Endodermal cell (in vitro differentiated cells): ENCODE measurements around the gene FBXW4. TPM values are rescaled to one million over a fixed set of nuclear protein-coding genes. Genes with fewer than 3 reads are reported as not detected.

Source experiments
- DNase-seq: peaks from one replicate; pipeline ENCODE4 v3.0.0-alpha.2; 2017
- H3K27ac ChIP-seq: 2 replicates; pipeline ENCODE4 v1.5.1; 2013; ENCODE audit warnings: mild to moderate bottlenecking, low read depth, low read length, moderate library complexity
- H3K27me3 ChIP-seq: 2 replicates; pipeline ENCODE4 v1.6.1; 2013; ENCODE audit warnings: mild to moderate bottlenecking, low read length, moderate library complexity; ENCODE audit not compliant: insufficient read depth, control insufficient read depth, poor library complexity, severe bottlenecking
- H3K36me3 ChIP-seq: 2 replicates; pipeline ENCODE4 v1.7.0; 2013; ENCODE audit warnings: mild to moderate bottlenecking, low read length, moderate library complexity; ENCODE audit not compliant: control insufficient read depth, insufficient read depth
- H3K4me1 ChIP-seq: one replicate; pipeline ENCODE4 v1.7.0; 2013; ENCODE audit warnings: low read length; ENCODE audit not compliant: control insufficient read depth, insufficient read depth
- H3K4me3 ChIP-seq: 2 replicates; pipeline ENCODE4 v1.5.1; 2013; ENCODE audit warnings: mild to moderate bottlenecking, low read length, moderate library complexity
- H3K9ac ChIP-seq: 2 replicates; pipeline ENCODE4 v1.6.1; 2013; ENCODE audit warnings: mild to moderate bottlenecking, low read length, moderate library complexity; ENCODE audit not compliant: poor library complexity, severe bottlenecking; ENCODE audit errors: extremely low read depth
- H3K9me3 ChIP-seq: 2 replicates; pipeline ENCODE4 v1.6.1; 2013; ENCODE audit warnings: mild to moderate bottlenecking, low read length, moderate library complexity; ENCODE audit not compliant: control insufficient read depth
- H3K27ac Mint-ChIP-seq: 2 replicates; pipeline ENCODE4 v1.8.0; 2020; ENCODE audit warnings: mixed read lengths
- H3K27me3 Mint-ChIP-seq: 2 replicates; pipeline ENCODE4 v1.8.0; 2021; ENCODE audit warnings: mild to moderate bottlenecking, mixed read lengths; ENCODE audit not compliant: insufficient read depth
- H3K36me3 Mint-ChIP-seq: 2 replicates; pipeline ENCODE4 v1.8.0; 2020; ENCODE audit warnings: low read depth, mixed read lengths
- H3K4me1 Mint-ChIP-seq: 2 replicates; pipeline ENCODE4 v1.8.0; 2020; ENCODE audit warnings: mixed read lengths
- H3K4me3 Mint-ChIP-seq: 2 replicates; pipeline ENCODE4 v1.8.0; 2020; ENCODE audit warnings: mild to moderate bottlenecking, moderate library complexity, mixed read lengths
- H3K9me3 Mint-ChIP-seq: 2 replicates; pipeline ENCODE4 v1.8.0; 2020; ENCODE audit warnings: mild to moderate bottlenecking, mixed read lengths
- WGBS, 2 experiments: methylation state at CpG; one replicate each; pipeline versions ENCODE4 v1.1.5 to v1.1.7; 2013; ENCODE audit warnings: missing lambda C conversion rate in 2 of 2, mixed read lengths in 1 of 2; ENCODE audit not compliant: insufficient coverage in 1 of 2, insufficient read length in 1 of 2; 5-methylcytosine and 5-hydroxymethylcytosine counted together
- total RNA-seq, 2 donors: library from RNA; stranded (reverse); fragmentation: NEBNext Ultra II Directional in 1 of 2; extraction: Animal tissue kit (Norgen Biotek cat#: 25700) in 1 of 2; gene quantifications; 2 replicates in 1 of 2; 3 replicates in 1 of 2; pipeline ENCODE4 v1.2.1, GENCODE V29; 2021
- TF ChIP-seq, protein P1 (sequence below): fragments of 200-600 bp; sonication (generic); conservative IDR thresholded peaks from 2 replicates; pipeline ENCODE4 v1.5.0; 2021; ENCODE audit warnings: antibody characterized with exemption, mild to moderate bottlenecking

The FBXW4 gene
- total RNA-seq, 2 donors from 2014 or later: 63.8 to 70.9 TPM

DNA sequence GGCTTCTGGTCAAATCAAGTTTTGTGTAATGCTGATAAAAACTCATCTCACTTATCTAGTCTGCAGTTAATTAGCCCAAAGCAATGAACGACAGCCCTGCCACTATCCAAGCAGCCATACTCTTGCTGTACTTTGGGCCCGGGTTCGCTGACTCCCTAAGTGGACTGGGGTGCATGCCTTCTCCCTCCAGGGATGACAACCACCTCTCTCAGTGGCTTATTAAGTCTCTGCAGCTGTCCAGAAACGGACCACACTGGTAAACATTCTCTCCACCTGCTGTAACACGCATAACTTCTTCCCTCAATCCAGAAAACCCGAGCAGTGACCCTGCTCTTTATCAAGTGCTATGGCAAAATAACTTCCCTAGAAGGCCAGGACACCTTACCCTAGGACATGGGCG is 3.9 kb downstream of the FBXW4 start:
- H3K9me3 ChIP-seq: no peaks in the 10 kb centered on the region
- peaks cover 8% of the 10 kb centered on the region for H3K36me3 Mint-ChIP-seq
- H3K27me3 ChIP-seq: no peaks in the 10 kb centered on the region
- no peak for DNase-seq
- H3K9me3 Mint-ChIP-seq: no peaks in the 10 kb centered on the region
- peak overlapping the region; percentile 31 for H3K4me3 ChIP-seq
- H3K4me1 Mint-ChIP-seq: peaks cover 30% of the 10 kb centered on the region
- H3K27ac ChIP-seq: no peak overlapping the region
- H3K36me3 ChIP-seq: no peaks in the 10 kb centered on the region
- H3K4me1 ChIP-seq: peaks cover 27% of the 10 kb centered on the region
- no peak overlapping the region for H3K27ac Mint-ChIP-seq
- H3K4me3 Mint-ChIP-seq: no peak overlapping the region
- WGBS, 2 experiments: 85 to 88% methylated on average over 6 to 7 of the region's 7 CpGs
- H3K27me3 Mint-ChIP-seq: no peaks in the 10 kb centered on the region
- TF ChIP-seq, protein P1, sequence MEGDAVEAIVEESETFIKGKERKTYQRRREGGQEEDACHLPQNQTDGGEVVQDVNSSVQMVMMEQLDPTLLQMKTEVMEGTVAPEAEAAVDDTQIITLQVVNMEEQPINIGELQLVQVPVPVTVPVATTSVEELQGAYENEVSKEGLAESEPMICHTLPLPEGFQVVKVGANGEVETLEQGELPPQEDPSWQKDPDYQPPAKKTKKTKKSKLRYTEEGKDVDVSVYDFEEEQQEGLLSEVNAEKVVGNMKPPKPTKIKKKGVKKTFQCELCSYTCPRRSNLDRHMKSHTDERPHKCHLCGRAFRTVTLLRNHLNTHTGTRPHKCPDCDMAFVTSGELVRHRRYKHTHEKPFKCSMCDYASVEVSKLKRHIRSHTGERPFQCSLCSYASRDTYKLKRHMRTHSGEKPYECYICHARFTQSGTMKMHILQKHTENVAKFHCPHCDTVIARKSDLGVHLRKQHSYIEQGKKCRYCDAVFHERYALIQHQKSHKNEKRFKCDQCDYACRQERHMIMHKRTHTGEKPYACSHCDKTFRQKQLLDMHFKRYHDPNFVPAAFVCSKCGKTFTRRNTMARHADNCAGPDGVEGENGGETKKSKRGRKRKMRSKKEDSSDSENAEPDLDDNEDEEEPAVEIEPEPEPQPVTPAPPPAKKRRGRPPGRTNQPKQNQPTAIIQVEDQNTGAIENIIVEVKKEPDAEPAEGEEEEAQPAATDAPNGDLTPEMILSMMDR: no peak
- H3K9ac ChIP-seq: no peak overlapping the region

DNA sequence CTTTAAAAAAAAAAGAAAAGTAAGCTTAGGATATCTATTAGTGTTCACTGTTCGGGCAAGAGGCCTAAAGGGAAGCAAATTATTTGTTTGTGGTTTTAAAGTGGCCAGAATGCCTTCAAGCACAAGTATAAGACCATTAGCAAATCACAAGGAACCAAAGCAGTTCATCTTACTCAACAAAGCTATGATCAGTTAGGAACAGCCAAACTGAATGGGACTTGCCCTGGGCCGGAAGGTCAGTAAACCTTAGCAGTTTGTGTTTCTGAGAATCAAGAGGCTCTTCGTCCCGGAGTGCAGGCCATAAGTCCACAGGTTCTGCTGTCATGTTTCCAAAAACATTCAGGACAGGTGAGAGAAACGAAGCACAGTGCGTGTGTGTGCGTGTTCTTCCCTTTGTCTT is 4.5 kb downstream of the FBXW4 start:
- H3K9ac ChIP-seq: no peak overlapping the region
- no peaks in the 10 kb centered on the region for H3K27me3 Mint-ChIP-seq
- DNase-seq: no peak
- no peaks in the 10 kb centered on the region for H3K27me3 ChIP-seq
- TF ChIP-seq, protein P1: no peak
- H3K36me3 Mint-ChIP-seq: peaks cover 8% of the 10 kb centered on the region
- H3K36me3 ChIP-seq: no peaks in the 10 kb centered on the region
- H3K9me3 Mint-ChIP-seq: no peaks in the 10 kb centered on the region
- no peak overlapping the region for H3K27ac Mint-ChIP-seq
- 94 to 96% methylated on average over 6 to 7 of the region's 7 CpGs for WGBS, 2 experiments
- H3K4me3 ChIP-seq: no peak overlapping the region
- H3K4me1 Mint-ChIP-seq: peaks cover 28% of the 10 kb centered on the region
- H3K27ac ChIP-seq: no peak overlapping the region
- no peak overlapping the region for H3K4me3 Mint-ChIP-seq
- H3K9me3 ChIP-seq: no peaks in the 10 kb centered on the region
- peaks cover 24% of the 10 kb centered on the region for H3K4me1 ChIP-seq

DNA sequence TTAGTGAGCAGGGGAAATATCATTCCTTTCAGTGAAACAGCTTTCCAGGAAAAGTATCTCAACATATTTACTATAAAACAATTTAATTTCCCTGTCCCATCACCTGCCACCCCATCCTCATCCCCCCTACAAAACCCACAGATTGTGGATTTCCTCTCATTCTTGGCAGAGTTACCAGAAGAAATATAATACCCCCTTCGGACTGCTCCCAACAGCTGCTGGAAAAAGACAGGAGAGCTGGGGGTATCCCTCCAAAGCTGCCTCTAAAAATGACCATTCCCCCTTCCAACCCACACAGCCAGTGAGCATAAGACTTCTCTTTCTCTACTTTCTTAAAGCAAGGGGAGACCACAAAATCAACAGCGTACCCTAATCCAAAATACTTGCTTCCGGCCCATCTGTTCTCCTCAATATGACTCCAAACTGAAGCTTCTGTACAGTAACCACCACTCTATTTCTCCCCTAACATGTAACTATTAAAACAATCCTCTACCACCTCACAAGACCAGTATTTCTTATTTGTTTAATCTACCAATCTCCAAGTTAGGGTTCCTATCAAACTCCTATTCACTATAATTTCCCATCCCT is 7.8 kb downstream of the FBXW4 start:
- H3K4me3 Mint-ChIP-seq: no peak overlapping the region
- H3K36me3 Mint-ChIP-seq: peaks cover 10% of the 10 kb centered on the region
- H3K4me1 ChIP-seq: peaks cover 22% of the 10 kb centered on the region
- TF ChIP-seq, protein P1: no peak
- no peaks in the 10 kb centered on the region for H3K9me3 ChIP-seq
- no peaks in the 10 kb centered on the region for H3K9me3 Mint-ChIP-seq
- no peaks in the 10 kb centered on the region for H3K27me3 ChIP-seq
- DNase-seq: no peak
- no peak overlapping the region for H3K27ac ChIP-seq
- H3K4me1 Mint-ChIP-seq: peaks cover 40% of the 10 kb centered on the region
- no peaks in the 10 kb centered on the region for H3K36me3 ChIP-seq
- H3K4me3 ChIP-seq: no peak overlapping the region
- no peak overlapping the region for H3K27ac Mint-ChIP-seq
- H3K9ac ChIP-seq: no peak overlapping the region
- H3K27me3 Mint-ChIP-seq: no peaks in the 10 kb centered on the region
- WGBS, 2 experiments: 87 to 92% methylated on average over 3 of the region's 3 CpGs
